GM10266 (cell line): ENCODE measurements around the gene BBS2.

Experiments
- DNase-seq: peaks from one replicate; pipeline ENCODE4 v3.0.0; 2012; ENCODE audit errors: extremely low spot score
- TF ChIP-seq, protein P1 (sequence below): IDR thresholded peaks from 2 replicates; pipeline ENCODE4 v1.5.1; 2012; ENCODE audit warnings: mild to moderate bottlenecking, low read depth; ENCODE audit not compliant: control insufficient read depth, insufficient read depth; ENCODE audit errors: missing control alignments

BBS2 gene

GRCh38 chr16:56483394-56483793 is 36.4 kb downstream of the BBS2 start:
- DNase-seq, result no peak
- TF ChIP-seq, protein P1, sequence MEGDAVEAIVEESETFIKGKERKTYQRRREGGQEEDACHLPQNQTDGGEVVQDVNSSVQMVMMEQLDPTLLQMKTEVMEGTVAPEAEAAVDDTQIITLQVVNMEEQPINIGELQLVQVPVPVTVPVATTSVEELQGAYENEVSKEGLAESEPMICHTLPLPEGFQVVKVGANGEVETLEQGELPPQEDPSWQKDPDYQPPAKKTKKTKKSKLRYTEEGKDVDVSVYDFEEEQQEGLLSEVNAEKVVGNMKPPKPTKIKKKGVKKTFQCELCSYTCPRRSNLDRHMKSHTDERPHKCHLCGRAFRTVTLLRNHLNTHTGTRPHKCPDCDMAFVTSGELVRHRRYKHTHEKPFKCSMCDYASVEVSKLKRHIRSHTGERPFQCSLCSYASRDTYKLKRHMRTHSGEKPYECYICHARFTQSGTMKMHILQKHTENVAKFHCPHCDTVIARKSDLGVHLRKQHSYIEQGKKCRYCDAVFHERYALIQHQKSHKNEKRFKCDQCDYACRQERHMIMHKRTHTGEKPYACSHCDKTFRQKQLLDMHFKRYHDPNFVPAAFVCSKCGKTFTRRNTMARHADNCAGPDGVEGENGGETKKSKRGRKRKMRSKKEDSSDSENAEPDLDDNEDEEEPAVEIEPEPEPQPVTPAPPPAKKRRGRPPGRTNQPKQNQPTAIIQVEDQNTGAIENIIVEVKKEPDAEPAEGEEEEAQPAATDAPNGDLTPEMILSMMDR, result no peak

DNA sequence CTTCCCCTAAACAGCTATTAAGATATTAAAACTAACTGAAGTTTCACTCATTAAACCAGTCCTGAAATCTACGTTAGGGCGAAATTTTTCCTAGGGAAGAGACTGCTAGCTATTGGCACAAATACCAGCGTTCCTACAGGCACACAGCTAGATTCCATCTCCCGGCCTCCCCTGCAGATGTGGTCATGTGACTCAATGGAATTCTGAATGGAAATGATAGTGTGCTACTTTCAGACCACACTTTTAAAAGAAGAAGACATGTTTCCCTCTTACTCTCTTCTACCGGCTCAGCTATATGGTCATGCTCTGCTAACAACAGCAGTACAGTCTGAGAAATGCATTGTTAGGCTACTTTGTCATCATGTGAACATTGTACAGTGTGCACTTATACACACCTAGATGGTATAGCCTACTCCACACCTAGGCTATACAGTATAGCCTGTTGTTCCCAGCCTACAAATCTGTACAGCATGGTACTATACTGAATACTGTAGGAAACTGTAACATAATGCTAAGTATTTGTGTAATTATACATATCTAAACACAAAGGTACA is 37.1 kb downstream of the BBS2 start:
- TF ChIP-seq, protein P1, result no peak
- no peak for DNase-seq

- DNase-seq, result no peak
- TF ChIP-seq, protein P1, result no peak
Observed at GRCh38 chr16:56481468-56482122, 38.2 kb downstream of the BBS2 start.

- TF ChIP-seq, protein P1, result no peak
- DNase-seq, result no peak
Observed at GRCh38 chr16:56480776-56481467, 38.9 kb downstream of the BBS2 start.

- DNase-seq, result no peak
- TF ChIP-seq, protein P1, result no peak
Observed at GRCh38 chr16:56479469-56479868, 40.4 kb downstream of the BBS2 start.

DNA sequence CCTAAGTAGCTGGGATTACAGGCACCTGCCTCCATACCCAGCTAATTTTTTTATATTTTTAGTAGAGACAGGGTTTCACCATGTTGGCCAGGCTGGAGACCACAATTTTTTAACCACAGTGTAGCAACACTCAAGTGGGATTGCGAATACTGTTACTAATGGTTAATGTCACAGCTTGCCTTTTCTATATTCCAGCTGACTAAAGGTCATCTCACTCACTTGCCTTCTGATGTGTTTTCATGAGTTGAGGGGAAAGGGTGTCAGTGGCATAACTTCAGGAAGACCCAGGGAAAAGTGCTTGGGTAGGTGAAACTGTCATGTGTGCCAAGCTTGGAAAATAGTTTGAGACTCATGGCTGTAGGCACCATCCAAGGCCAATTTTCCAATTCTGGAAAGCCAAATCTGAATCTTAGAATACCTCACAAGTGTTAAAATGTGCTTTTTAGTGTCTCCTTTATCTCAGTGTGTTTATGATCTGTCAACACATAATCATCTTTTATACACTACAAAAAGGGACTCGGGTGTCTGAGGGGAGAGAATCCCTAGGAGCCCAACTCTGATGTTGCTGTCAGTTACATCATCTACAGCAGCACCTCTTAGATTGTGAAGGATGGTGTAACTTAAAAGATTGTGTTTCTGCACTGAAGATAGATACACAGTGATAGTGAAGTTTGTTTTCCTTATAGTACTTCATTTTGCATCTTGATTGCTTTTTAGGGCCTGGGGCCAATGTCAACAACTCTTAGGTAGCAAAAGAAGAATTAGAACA is 41.4 kb downstream of the BBS2 start:
- DNase-seq, result no peak
- TF ChIP-seq, protein P1, result no peak
